GM19239 (cell line): Measurements from ENCODE around the gene CNGA3.
"Not testable (repeated sequence)": the region's sequence is repeated elsewhere in the genome, so short reads cannot be mapped to it uniquely, and the experiment has no call there.

Experiments
- DNase-seq: peaks from one replicate; pipeline ENCODE4 v3.0.0; 2011; ENCODE audit warnings: low spot score; ENCODE audit not compliant: insufficient read length
- FAIRE-seq: peaks from 2 replicates; lab custom pipeline; 2011; peaks lifted over from hg19 to GRCh38; lab: Jason Lieb, UNC

The CNGA3 gene

GRCh38 chr2:98434492-98434891, 88.2 kb downstream of the CNGA3 start:
- DNase-seq (no peak), FAIRE-seq (no peak)

- DNase-seq, FAIRE-seq: not testable (repeated sequence)
Measured at GRCh38 chr2:98435670-98436069, 89.4 kb downstream of the CNGA3 start.

GRCh38 chr2:98436734-98437133, 90.5 kb downstream of the CNGA3 start:
- no peak for DNase-seq
- no peak for FAIRE-seq

- no peak for DNase-seq
- peak; percentile 89 for FAIRE-seq
Measured at GRCh38 chr2:98438190-98439133, 92.2 kb downstream of the CNGA3 start.

- DNase-seq (no peak), FAIRE-seq (no peak)
Measured at GRCh38 chr2:98441706-98442450, 95.6 kb downstream of the CNGA3 start.

- DNase-seq, result no peak
- FAIRE-seq, result no peak
Measured at GRCh38 chr2:98442488-98442887, 96.2 kb downstream of the CNGA3 start.

GRCh38 chr2:98444436-98445176, 98.3 kb downstream of the CNGA3 start, which contains the start of gene INPP4A:
INPP4A (plus strand) TSS chr2:98444858; CDS start chr2:98520049, 75,191 bp downstream.
- DNase-seq (peak; percentile 74), FAIRE-seq (peak; percentile 90)

- DNase-seq (no peak), FAIRE-seq (no peak)
Measured at GRCh38 chr2:98445177-98445682, 99.0 kb downstream of the CNGA3 start.

- FAIRE-seq (peak; percentile 79), DNase-seq (no peak)
Measured at GRCh38 chr2:98445683-98446581, 99.7 kb downstream of the CNGA3 start.

GRCh38 chr2:98446850-98447249, 100.6 kb downstream of the CNGA3 start:
- DNase-seq (no peak), FAIRE-seq (no peak)
